ENCODE results near the gene ARPP21.

Gene ARPP21

GRCh38 chr3:35641331-35641730 lies 2.0 kb downstream of the ARPP21 start:
- in situ Hi-C loops (cut with HindIII; ENCODE audit: low sequenced_read_pairs), result no loop called here

DNA sequence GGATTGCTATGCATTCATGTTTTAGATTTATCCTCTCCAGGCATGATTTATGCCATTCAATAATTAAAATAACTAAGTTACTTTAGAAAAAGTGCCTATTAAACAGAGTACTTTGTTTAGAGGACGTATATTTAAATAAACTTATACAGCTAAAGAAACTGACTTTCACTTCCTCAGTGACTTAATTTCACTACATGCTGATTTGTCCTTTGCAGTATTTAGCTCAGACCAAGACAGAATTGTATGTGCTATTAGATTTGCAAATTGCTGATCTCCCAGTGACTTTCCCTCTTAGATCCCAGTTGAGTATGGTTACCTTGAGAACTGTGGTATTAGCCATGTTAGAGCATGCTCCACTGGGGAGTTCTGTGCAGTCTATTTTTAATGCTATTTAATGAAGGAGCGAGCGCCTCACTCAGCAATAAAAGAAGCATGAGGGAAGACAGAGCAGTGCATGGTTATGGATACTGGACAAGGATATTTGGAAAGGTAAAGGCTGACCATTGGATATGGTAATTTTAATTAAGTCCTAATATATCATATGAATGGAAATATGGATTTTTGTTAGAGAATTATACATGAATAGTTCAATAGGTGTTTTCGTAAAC lies 2.7 kb downstream of the ARPP21 start:
- in situ Hi-C loops (cut with HindIII; ENCODE audit: low sequenced_read_pairs), result no loop called here

DNA sequence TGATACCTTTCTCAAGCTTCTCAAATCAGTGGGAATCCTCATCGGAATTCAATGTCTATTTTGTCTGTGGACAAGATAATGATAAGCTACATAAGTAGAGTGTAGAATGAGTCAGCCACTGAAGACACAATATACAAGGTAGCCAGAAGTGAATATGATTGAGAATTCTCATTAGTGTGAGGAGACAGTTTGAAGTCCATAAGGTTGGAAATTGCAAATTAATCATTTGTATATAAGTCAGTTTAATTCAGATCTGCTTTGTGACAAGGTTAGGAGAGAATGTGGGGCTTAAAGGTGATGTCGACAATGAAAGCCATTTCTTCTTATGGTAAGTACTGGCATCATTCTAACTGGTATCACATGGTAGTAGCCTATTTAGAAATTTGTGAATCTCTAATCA lies 4.2 kb downstream of the ARPP21 start:
- in situ Hi-C loops (cut with HindIII; ENCODE audit: low sequenced_read_pairs), result no loop called here

DNA sequence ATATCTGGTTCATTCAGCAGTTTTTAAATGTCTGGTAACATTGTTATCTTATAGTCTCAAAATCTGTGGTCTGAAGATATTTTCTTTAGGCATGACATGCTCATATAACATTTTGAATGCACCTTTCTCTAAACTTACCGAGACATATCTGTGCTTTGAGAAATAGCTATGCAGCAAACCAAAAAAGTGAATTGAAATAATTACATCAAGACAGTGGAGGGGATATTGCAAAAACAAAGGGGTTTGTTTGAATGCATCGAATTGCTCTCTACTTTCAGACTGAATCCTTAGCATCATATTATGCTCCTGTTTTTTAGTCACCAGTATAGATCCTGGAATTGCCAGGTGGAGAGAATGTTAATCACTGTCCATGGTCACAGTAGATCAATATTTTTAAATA lies 5.1 kb downstream of the ARPP21 start:
- in situ Hi-C loops (cut with HindIII; ENCODE audit: low sequenced_read_pairs), result no loop called here

GRCh38 chr3:35645189-35645588 lies 5.9 kb downstream of the ARPP21 start:
- in situ Hi-C loops (cut with HindIII; ENCODE audit: low sequenced_read_pairs), result no loop called here

DNA sequence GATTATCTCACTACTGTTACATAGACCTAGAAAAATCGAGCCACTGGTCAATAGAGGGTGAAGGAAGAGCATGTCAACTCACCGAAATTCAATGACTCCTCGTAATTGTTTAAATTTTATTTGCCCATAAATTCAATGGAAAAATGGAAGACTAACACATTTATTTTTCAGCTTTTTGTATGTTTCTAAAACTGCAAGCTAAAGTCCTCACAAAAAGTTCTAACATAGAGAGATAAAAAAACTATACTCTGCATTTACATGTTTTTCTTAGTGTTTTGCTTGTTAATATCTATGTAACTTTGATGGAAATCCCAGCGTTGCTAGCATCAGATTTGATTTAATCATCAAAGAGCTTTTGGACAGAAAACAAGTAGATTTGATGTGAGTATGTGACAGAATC lies 6.8 kb downstream of the ARPP21 start:
- in situ Hi-C loops (cut with HindIII; ENCODE audit: low sequenced_read_pairs), result no loop called here

- in situ Hi-C loops (cut with HindIII; ENCODE audit: low sequenced_read_pairs), result no loop called here
Observed at GRCh38 chr3:35647461-35647860, 8.1 kb downstream of the ARPP21 start.

DNA sequence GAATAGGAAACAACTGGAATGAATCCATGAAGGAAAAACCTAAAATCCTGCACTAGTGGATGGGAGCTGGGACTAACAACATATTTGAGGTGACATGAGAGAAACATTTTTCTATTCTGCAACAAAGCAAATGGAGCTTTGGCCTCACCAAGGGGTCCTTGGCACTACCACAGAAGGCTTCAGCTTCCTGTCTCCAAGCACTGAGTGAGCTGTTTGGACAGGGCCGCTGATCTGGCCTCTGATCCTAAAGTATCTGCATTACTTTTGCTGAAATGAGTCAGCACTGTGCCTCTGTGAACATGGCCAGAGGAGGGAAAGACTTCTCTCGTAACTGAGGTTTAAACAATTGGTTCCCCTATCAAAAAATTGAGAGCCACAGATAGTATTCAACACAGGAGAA lies 9.0 kb downstream of the ARPP21 start:
- in situ Hi-C loops (cut with HindIII; ENCODE audit: low sequenced_read_pairs), result no loop called here

GRCh38 chr3:35649405-35649804 lies 10.1 kb downstream of the ARPP21 start:
- in situ Hi-C loops (cut with HindIII; ENCODE audit: low sequenced_read_pairs), result no loop called here

DNA sequence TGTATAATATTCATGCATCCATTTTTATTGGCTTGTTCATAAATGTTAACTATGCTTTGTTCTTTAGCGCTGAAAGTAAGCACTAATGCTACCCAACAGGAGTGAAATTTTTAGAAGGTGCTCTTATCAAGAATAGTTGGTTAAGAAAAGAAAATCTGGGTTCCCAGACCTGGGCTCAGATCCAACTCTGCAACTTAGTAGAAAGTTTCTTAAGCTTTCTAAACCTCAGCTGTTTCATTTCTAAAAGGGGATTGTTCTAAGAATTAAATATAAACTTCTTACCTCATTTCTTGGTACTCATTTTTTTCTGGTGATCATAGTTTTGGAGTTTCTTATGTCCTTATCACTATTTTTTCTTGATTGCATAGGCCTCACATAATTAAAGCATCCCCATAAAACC lies 12.1 kb downstream of the ARPP21 start:
- in situ Hi-C loops (cut with HindIII; ENCODE audit: low sequenced_read_pairs), result no loop called here

GRCh38 chr3:35651851-35652250 lies 12.5 kb downstream of the ARPP21 start:
- in situ Hi-C loops (cut with HindIII; ENCODE audit: low sequenced_read_pairs), result no loop called here

DNA sequence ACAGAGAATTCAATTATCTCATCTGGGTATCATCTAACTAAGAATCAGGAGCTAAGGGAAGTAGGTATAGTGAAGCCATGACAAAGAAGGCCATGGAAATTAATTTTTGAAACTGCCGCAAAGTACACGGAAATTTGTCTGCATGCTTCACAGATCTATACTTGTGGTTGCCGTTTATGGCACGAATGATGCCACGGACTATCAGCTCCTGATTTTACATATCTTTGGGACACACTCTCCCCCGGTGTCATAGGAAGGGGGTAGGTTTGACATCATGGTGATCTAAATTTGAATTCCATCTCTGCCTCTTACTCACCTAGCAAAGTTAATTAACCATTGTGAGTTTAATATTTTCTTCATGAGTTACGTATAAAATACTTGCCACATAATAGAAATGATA lies 14.0 kb downstream of the ARPP21 start:
- in situ Hi-C loops (cut with HindIII; ENCODE audit: low sequenced_read_pairs), result no loop called here

DNA sequence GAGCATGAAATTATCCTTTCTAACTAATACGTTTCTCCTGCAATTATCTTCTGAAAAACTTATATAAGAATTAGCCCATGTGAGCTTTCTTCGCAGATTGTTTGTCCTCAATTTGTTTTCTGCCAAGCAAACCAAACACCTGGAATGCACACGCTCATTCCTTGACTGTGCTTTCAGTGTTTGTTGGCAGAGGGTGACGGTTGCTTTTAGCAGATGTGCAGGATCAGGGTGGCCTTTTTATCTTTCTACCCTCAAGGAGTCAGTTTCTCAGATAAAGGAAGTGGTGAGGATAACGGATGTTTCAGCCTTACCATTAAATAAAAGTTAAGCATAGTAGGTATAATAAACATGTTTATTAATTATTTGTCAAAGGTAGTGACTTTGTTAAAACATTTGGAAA lies 15.2 kb downstream of the ARPP21 start:
- in situ Hi-C loops (cut with HindIII; ENCODE audit: low sequenced_read_pairs), result no loop called here

GRCh38 chr3:35658686-35659085 lies 19.4 kb downstream of the ARPP21 start:
- in situ Hi-C loops (cut with HindIII; ENCODE audit: low sequenced_read_pairs), result no loop called here

- in situ Hi-C loops (cut with HindIII; ENCODE audit: low sequenced_read_pairs), result no loop called here
Observed at GRCh38 chr3:35659768-35660167, 20.4 kb downstream of the ARPP21 start.

DNA sequence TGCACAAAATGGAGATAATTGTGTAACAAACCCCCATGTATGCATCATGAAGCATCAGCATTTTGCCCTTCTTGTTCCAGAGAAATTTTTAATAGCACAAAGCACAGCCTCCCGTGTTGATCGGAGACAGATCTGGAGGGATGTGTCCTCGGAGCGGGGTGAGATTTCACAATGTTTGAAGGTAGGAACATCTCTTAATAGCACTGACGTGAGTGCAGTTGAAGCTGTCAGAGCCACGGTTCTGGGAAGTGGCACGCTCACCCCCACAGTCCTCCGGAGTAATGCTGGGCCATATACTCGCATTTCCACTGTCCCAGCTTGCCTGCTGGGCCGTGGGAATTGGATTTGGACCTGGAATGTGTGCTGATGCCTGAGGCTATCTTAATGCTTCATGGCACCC lies 24.1 kb downstream of the ARPP21 start:
- in situ Hi-C loops (cut with HindIII; ENCODE audit: low sequenced_read_pairs), result no loop called here

DNA sequence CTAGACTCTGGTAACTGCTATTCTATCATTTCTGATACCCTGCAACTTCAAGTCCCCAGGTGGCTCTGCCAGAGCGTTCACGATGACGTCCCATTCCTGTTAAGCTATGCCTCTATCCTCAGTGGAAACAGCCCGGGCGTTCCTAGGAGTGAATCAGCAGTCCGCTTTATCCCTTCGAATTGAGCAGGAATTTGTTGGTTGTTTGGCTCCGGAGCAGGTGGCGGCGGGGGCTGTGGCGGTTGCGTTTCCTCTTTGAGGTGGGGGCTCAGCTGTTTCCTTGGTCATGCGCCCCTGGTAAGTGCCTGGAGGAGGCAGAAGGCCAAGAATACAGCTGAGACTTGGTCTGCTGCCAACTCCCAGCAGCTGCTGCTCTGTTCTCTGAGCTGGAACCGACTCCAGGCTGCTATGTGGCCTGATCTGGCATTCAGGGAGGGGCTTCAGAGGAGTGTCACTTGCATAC lies 25.2 kb downstream of the ARPP21 start:
- in situ Hi-C loops (cut with HindIII; ENCODE audit: low sequenced_read_pairs), result no loop called here

GRCh38 chr3:35665390-35666055 lies 26.2 kb downstream of the ARPP21 start:
- in situ Hi-C loops (cut with HindIII; ENCODE audit: low sequenced_read_pairs), result no loop called here

GRCh38 chr3:35666888-35667287 lies 27.6 kb downstream of the ARPP21 start:
- in situ Hi-C loops (cut with HindIII; ENCODE audit: low sequenced_read_pairs), result no loop called here

DNA sequence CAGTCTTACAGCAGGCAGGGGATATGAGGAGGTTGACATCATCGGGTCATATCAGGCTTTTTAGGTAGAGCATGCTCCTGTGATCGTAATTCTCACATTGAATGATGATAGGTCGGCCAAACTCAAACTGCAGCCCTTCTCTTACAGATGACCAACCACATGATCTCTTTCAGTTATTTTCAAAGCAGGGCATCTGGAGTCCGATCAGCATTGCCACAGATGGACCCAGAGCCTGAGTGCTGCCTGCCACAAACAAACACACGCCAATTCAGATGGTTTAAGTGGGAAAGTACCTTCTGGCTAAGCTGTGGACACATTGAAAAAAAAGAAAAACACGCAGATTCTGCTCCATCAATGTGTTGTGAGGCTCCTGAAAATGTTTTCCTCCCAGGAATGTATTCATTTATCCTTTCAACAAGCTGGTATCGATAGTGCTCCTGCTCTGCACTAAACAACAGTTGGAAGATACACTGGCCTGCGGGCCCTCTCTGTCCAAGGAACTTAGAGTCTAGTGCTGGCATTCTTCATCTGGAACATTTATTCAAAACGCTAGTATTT lies 31.2 kb downstream of the ARPP21 start:
- in situ Hi-C loops (cut with HindIII; ENCODE audit: low sequenced_read_pairs), result no loop called here

DNA sequence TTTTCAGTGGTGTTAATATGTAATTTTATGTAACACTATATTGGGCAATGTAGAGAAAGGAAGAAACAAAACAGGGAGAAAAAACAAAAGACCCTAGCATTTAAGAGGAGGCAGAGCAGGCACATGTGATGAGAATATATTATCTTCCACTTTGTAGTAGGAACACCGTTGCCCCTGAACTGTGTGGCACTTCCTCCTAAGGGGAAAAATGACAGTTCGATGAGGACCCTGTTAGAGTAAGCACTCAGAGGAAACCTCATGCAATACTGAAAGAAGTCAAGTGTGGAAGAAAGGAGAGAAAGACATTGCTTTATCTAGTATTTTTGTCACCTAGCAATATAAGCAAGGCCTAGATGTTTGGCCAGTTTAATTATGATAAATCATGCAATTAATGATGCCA lies 32.2 kb downstream of the ARPP21 start:
- in situ Hi-C loops (cut with HindIII; ENCODE audit: low sequenced_read_pairs), result no loop called here

- in situ Hi-C loops (cut with HindIII; ENCODE audit: low sequenced_read_pairs), result no loop called here
Observed at GRCh38 chr3:35673017-35673416, 33.7 kb downstream of the ARPP21 start.

All from DLD1 (cell line).